GM21619 (cell line): ENCODE results near the gene GALNT17.
"Not testable (repeated sequence)": the region's sequence is repeated elsewhere in the genome, so short reads cannot be mapped to it uniquely, and the experiment has no call there.

ENCODE experiments used
- ATAC-seq: cut with Tn5 transposase; IDR thresholded peaks from one replicate; pipeline ENCODE4 v1.9.1; 2021; ENCODE audit not compliant: unreplicated experiment

Gene GALNT17

DNA sequence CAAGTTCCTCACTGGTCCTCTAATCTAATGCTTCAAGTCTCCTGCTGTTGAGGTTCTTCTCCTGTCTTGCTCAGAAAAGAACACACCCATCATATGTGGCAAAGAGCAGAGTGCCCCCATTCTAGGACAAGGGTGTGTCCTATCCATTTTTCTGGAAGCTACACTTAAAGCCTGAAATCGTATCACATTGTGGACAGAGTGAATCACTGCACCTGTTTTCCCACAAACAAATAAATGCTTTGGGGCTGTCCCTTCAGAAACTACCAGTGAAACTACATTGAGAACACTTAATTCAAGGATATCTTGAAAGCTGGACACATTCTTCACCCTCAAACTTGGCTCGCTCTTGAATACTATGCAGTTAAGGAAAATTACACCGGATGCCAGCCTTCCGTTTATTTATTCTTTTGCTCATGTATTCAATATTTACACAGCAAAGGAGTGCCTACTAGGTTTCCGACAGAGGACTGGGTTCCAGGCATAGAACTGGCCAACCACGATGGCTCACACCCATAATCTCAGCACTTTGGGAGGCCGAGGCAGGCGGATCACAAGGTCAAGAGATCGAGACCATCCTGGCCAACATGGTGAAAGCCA lies 473.0 kb downstream of the GALNT17 start:
- ATAC-seq = no peak

DNA sequence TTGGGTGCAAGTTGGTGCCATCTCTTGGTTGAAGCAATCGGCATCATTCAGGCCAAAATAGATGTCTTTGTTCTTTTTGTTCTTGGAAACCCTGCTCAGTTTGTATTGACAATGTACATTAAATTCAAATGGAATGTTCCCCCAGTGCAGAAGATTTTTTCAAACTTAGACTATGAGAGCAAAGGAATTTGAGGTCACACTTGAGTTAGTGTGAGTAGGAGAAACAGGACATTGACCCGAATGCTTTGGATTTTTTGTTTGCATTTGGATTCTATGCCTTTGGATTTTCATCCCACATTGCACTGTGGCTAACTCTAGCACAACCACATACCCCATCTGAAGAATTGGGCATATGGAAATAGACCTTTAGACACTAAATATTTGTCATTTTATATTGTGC lies 480.0 kb downstream of the GALNT17 start:
- ATAC-seq = no peak

DNA sequence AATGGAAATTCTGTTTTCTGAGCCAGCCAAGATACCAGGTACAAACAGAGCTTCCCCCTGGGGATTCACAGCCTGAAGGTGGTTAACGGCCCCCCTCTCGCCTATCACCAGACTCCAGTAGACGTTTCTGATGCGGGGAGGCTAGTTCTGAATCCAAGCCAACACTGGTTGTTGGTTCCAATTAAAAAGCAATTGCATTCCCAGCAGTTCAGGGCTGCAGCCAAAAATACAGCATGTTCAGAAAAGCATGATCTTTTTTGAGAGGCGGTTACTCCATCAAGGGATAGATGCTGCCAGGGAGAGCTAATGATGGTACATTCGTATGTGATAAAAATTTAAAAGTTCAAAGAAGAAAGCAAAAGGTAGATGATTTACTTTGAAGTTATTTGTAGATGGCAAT lies 481.0 kb downstream of the GALNT17 start:
- ATAC-seq = no peak

DNA sequence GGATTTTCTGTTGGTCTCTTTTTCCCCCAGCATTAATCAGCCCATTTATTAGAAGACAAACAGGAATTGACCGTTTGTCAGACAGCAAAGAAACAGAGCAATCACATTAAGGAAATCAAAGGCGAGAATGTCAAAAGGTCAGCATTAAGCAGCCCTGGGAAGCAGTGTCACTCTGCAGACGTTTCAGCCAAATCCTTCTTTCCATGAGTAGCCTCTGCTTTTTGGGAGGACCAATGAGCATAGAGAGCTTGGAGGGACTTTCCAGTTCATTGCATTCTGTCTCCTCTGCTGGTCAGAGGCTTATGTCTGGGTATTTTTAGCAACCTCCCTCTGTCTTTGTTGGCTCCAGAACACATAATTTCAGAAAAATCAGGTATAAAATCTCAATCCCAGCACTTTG lies 481.4 kb downstream of the GALNT17 start:
- ATAC-seq = no peak

DNA sequence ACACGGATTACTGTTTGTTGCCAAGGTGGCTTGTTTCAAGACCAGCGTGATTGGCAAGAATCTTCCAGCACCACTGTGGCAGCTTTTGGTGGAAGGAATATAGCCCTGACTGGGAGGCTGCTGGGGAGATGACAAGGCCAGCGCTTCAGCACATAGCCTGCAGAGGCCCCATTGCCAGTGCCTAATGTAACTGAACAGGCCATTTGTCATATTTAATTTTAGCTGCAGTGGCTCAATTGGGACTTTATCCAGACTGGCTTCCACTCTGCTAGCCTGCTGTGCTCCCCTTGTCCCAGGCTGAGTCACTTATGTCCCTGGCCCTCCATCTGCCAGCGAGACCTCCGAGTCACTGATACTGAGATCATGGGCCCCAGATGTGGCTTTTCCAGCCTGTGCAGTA lies 483.1 kb downstream of the GALNT17 start:
- no peak for ATAC-seq

DNA sequence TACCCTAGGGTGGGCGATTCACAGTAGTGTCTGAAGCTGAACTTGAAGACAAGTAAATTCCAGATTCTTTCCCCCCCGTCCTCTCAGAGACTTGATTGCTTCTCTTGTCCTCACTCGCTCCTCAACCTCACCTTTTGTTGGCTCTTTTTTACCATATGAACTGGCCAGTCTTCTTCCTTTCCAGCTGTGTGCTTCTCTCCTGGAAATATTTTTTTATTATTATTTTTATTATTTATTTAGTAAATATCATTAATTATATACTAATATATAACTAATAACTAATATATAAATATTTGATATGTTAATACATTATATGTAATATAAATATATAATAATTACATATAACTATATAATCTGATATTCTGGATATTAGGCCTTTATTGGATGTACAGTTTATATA lies 484.3 kb downstream of the GALNT17 start:
- ATAC-seq = no peak

DNA sequence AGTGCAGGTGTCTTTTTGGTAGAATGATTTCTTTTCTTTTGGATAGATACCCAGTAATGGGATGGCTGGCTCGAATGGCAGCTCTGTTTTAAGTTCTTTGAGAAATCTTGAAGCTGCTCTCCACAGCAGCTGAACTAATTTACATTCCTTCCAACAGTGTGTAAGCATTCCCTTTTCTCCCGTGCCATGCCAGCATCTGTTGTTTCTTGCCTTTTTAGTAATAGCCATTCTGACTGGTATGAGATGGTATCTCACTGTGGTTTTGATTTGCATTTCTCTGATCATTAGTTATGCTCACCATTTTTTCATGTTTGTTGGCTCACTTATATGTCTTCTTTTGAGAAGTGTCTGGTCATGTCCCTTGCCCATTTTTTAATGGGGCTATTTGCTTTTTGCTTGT lies 486.3 kb downstream of the GALNT17 start:
- no peak for ATAC-seq

DNA sequence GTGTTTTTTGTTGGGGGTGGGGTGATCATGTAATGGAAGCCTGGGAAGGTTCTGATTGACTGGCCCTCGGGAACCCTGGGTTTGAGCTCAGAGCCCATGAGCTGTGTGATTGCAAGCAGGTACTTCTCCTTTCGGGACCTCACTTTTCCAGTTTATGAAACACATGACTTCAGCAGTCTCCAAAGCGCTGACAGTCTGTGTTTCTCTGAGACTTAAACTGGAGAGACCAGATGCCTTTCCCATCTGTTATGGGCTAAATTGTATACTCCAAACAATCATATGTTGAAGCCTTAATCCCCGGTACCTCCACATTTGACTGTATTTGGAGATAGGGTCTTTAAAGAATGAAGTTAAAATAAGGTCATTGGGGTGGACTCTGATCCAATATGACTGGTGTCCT lies 493.6 kb downstream of the GALNT17 start:
- no peak for ATAC-seq

DNA sequence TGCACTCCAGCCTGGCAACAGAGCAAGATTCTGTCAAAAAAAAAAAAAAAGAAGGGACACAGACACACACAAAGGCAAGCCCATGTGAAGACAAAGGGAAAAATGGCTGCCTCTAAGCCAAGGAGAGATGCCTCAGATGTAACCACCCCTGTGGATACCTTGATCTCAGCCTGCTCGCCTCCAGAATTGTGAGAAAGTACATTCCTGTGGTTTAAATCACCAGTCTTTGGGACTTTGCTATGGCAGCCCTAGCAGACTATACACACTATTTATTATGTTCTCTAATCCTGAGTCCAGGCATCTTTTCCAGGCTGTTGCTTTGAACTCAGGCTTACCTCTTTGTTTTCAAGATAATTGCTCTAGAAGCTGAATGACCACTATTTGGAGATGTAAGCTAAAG lies 494.3 kb downstream of the GALNT17 start:
- ATAC-seq = no peak

DNA sequence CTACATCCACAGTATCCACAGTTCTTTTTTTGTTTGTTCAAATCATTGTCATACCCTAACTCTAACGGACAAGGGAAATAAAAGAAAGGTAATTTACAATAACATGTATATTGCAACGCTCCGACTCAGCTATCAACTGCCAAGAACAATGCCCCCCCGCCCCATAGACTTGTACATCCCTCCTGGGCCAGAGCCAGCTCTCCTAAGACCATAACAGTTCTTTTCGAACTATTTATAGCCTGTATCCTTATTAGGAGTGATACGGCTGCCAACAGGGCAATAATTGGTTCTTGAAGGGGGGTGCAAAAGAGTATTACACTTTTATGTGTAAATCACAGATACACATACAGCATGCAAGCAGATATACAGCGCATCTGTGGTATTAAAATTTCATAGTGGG lies 495.7 kb downstream of the GALNT17 start:
- no peak for ATAC-seq

DNA sequence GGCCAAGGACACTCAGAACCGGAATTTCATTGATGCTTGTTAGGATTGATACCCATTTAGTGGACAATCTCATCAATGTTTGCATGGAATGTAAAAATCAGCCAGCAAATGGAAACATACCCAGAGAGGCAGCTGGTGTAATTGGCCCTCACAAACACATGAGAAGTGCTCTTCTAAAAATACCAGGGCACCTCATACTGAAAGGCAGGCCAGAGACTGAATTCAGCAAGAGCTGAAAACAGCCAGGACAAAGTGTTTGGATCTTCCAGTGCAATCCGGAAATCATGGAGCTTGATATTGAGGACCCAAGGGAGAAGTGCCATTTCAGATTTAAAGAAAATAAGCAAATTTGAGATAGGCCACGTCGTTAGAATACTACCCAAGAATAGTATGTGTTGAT lies 498.6 kb downstream of the GALNT17 start:
- ATAC-seq = no peak

DNA sequence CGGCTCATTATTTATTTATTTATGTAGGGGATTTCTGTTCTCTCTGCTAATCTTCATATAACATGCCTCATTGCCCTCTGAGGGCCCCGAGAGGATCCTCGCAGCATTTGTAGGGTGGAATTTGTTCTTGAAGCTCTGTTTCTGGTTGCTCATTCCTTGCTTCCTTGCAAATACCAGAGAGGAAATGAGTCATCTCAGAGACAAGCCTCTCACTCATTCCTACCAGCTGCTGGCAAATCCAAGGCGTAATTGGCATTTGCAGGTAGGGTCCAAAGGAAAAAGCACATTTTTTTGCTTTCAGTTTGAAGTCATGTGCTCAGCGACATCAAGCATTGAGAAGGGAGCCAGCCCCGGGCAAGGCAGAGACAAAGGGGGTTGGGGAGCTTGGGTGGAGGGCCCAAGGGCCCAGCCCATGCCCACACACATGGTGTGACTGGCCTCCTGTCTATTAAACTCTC lies 501.6 kb downstream of the GALNT17 start:
- ATAC-seq = no peak

DNA sequence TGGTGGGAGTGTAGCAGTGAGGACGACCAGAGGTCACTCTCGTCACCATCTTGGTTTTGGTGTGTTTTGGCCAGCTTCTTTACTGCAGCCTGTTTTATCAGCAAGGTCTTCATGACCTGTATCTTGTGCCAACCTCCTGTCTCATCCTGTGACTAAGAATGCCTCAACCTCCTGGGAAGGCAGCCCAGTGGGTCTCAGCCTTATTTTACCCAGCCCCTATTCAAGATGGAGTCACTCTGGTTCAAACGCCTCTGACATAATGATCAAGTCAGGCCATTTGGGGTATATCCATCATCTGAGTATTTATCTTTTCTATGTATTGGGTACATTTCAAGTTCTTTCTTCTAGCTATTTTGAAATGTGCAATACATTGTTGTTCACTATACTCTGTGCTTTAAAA lies 503.9 kb downstream of the GALNT17 start:
- not testable (repeated sequence) for ATAC-seq

DNA sequence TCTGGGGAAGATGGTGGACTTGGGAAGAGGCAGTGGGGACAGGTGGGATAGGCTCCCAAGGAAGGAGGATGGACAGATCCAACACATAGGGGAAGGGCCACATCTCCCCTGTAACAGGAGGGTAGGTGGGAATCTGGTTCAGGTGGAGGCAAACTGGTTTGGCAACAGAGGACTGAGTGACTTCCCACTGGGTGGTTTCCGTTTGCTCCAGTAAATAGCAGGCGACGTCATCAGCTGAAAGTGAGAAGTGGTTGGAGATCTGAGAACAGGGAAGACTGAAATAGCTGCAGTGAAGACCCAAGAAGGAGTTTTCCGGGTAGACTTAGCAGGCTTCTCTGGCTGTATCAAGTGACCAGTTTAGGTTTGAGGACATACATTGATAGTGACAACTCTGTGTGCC lies 504.4 kb downstream of the GALNT17 start:
- ATAC-seq = no peak

DNA sequence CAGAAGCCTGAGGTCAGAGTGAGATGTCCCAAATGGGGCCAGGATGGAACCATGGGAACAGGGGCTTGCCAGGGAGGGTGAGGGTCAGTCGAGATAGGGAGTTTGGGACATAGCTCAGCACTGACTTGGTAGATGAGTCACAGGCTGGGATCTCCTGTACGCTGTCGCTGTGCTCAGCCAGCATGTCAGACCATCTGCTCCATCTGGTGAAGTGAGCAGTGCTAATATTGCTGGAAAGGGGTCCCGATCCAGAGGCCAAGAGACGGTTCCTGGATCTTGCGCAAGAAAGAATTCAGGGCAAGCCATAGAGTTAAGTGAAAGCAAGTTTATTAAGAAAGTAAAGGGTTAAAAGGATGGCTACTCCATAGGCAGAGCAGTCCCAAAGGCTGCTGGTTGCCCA lies 505.6 kb downstream of the GALNT17 start:
- no peak for ATAC-seq

DNA sequence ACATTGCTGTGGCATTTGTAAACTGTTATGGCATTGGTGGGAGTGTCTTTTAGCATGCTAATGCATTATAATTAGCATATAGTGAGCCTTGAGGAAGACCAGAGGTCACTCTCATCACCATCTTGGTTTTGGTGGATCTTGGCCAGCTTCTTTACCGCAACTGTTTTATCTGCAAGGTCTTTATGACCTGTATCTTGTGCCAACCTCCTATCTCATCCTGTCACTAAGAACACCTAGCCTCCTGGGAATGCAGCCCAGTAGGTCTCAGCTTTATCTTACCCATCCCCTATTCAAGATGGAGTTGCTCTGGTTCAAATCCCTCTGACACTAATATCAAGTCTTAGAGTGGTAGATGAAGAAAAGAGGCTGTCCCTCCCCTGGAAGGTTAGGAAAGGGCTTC lies 506.2 kb downstream of the GALNT17 start:
- no peak for ATAC-seq

DNA sequence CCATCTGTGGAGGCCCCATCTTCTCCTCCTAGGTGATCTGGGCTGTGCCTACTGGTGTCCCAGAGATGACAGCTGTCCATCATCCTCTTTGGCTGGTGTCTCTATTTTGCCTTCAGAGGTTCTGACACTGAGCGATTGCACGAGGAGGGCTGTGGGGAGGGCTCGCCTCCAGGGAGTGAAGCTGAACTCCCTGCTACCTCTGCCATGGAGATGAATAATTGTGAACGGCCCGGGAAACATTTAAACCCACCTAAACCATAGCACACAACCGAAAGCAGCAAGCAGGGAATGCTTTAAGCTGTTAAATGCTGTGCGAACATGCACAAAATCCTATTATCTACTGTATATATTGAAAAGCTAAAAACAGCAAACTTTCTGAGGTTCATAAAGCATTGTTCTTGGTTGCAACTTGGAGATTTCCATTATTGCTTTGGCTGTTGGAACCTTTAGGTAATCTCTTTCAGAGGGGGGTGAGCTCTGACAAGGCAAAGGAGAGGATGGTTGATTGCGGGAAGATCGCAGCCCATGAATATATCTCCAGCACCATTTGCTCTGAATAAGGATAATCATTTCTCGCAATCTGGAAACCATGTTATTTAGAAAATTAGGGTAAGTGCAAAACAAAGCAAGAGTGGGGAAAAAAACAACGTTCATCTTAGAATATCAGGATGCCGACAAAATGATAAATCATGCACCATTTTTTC lies 507.6 kb downstream of the GALNT17 start:
- no peak for ATAC-seq

DNA sequence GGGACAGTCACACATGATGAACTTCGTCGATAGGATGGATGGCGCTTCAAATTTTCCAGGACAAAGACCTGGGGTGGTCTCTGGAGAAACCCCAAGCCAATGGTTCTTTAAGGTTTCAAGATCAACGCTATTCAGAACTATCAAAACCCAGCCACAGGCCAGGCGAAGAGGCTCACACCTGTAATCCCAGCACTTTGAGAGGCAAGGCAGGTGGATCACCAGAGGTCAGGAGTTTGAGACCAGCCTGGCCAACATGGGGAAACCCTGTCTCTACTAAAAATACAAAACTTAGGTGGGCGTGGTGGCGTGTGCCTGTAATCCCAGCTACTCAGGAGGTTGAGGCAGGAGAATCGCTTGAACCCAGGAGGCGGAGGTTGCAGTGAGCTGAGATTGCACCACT lies 511.1 kb downstream of the GALNT17 start:
- ATAC-seq = not testable (repeated sequence)

DNA sequence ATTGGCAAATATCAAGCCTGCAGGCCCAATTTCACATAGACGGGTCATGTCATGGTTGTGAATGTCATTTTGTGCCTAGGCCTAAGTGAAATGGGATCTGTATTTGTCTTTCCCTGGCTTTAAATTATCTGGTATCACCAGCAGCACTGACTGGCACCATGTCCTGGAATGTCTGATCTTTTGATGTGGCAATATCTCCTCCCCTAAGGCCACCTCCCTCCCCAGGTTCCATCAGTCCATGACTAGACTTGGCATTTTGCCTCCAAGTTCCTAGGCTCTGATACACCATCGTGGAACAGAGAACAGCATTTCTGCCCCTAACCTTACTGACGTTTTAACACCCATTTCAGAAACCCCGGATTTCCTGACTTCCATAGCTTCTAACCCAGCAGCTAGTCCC lies 513.9 kb downstream of the GALNT17 start:
- ATAC-seq = no peak

DNA sequence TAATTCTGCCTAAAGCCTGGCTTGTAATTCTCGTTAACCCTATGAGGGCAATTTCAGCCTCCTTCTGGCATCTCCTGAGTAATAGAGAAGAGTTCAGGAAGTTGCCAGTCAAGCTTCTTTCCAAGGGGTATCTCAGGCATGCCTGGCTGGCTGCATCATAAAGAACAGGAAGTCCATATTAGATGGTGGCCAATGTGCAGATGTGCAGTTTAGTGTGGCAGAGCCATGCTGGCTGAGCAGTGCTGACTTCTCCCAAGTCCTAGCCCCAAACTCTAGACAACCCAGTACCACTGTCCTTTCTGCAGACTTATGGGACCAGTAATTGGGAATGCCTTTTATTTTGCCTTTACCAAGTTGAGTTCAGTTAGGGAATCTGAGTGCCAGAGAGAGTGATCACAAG lies 517.9 kb downstream of the GALNT17 start:
- no peak for ATAC-seq

DNA sequence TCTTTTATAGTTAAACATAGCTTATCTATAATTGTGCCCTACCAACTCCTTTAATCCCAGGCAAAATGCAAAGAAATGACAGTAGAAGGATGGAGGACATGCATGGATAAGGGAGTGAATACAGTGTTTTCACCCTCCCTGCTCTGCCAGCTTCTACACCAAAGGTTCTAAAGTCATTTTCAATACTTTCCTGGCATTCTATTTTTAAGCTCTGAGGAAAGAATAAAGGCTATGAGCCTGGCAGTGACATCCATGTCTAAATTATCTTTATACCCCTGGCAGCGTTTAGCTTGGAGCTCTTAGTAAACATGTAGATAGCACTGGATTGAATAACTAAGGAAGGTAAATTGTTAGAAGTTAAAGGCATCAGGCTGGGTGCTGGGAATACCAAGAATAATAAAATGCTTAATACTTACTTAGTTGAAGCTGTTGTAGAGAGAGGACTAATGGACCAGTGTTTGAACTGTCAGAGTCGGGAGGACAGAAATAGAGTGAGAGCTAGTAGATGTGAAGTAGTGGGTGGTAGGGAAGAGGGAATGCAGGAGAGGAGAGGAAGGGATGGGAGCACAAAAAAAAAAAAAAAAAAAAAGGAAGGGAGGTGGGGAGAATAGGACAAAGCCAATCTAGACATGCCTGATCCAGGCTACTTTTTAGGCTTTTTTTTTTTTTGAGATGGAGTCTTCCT lies 518.9 kb downstream of the GALNT17 start:
- ATAC-seq = no peak

DNA sequence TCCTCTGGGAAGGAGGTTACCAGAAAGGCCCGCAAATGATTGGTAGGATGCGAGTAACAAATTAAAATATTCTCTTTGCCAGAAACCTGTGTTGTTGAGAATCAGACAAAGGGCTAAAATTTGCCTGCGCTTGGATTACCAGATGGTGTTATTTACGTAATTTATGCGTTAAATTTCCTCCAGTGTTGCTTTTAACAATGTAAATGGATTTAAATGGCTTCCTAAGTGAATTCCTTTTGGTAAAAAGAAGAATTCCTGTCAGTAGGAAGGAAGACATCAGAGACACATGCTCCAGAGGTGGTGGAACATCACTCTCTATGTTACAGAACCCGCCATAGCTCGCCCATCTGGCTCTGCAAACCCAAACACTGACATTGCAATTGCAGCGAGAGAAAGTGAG lies 520.6 kb downstream of the GALNT17 start:
- no peak for ATAC-seq
